H9 (cell line): ENCODE results near the gene MGAT4A. TPM values are rescaled to one million over a fixed set of nuclear protein-coding genes. Genes with fewer than 3 reads are reported as not detected.
A peak's percentile ranks its signal among the peaks of the same experiment; 100 is the strongest.

Experiments
- DNase-seq: peaks from one replicate; pipeline ENCODE4 v3.0.0-alpha.2; 2017
- H2AFZ ChIP-seq: one replicate; pipeline ENCODE4 v1.6.1; 2013; ENCODE audit warnings: mild to moderate bottlenecking, low read length, control low read depth, moderate library complexity
- H2AK5ac ChIP-seq: 2 replicates; pipeline ENCODE4 v1.6.1; 2013; ENCODE audit warnings: low read length, control low read depth, mixed read lengths; ENCODE audit not compliant: insufficient read length
- H2BK120ac ChIP-seq: one replicate; pipeline ENCODE4 v1.6.1; 2013; ENCODE audit warnings: low read depth, mild to moderate bottlenecking, low read length, control low read depth, inconsistent platforms; ENCODE audit not compliant: poor library complexity, severe bottlenecking
- H2BK12ac ChIP-seq: 2 replicates; pipeline ENCODE4 v1.6.1; 2013; ENCODE audit warnings: low read length, control low read depth, mixed read lengths, low read depth; ENCODE audit not compliant: insufficient read length
- H2BK15ac ChIP-seq: 2 replicates; pipeline ENCODE4 v1.6.1; 2013; ENCODE audit warnings: low read depth, low read length, control low read depth
- H2BK20ac ChIP-seq: one replicate; pipeline ENCODE4 v1.6.1; 2013; ENCODE audit warnings: low read depth, mild to moderate bottlenecking, low read length, control low read depth, inconsistent platforms; ENCODE audit not compliant: poor library complexity, severe bottlenecking
- H2BK5ac ChIP-seq: 2 replicates; pipeline ENCODE4 v1.6.1; 2013; ENCODE audit warnings: low read length, control low read depth, mixed read lengths; ENCODE audit not compliant: insufficient read length
- H3K14ac ChIP-seq: 2 replicates; pipeline ENCODE4 v1.6.1; 2013; ENCODE audit warnings: low read length, control low read depth; ENCODE audit not compliant: insufficient read depth
- H3K18ac ChIP-seq: 2 replicates; pipeline ENCODE4 v1.6.1; 2013; ENCODE audit warnings: low read depth, mild to moderate bottlenecking, mixed read lengths, low read length, control low read depth; ENCODE audit not compliant: insufficient read length
- H3K23ac ChIP-seq: 2 replicates; pipeline ENCODE4 v1.6.1; 2013; ENCODE audit warnings: low read length, control low read depth, mixed read lengths, low read depth; ENCODE audit not compliant: insufficient read length
- H3K23me2 ChIP-seq: 2 replicates; pipeline ENCODE4 v1.6.1; 2013; ENCODE audit warnings: low read depth, mild to moderate bottlenecking, mixed read lengths, low read length, control low read depth; ENCODE audit not compliant: insufficient read length, poor library complexity, severe bottlenecking
- H3K27ac ChIP-seq: 2 replicates; pipeline ENCODE4 v1.5.1; 2013; ENCODE audit warnings: low read length, control low read depth, mixed read lengths, low read depth; ENCODE audit not compliant: insufficient read length
- H3K27me3 ChIP-seq: 2 replicates; pipeline ENCODE4 v1.6.1; 2013; ENCODE audit warnings: low read length, control low read depth, inconsistent platforms; ENCODE audit not compliant: insufficient read depth
- H3K4ac ChIP-seq: 2 replicates; pipeline ENCODE4 v1.6.1; 2013; ENCODE audit warnings: low read depth, mild to moderate bottlenecking, control low read depth, inconsistent platforms, low read length, moderate library complexity
- H3K4me1 ChIP-seq: 2 replicates; pipeline ENCODE4 v1.6.1; 2013; ENCODE audit warnings: low read length, control low read depth, inconsistent platforms; ENCODE audit not compliant: insufficient read depth
- H3K4me2 ChIP-seq: 2 replicates; pipeline ENCODE4 v1.6.1; 2013; ENCODE audit warnings: low read length, control low read depth, mixed read lengths; ENCODE audit not compliant: insufficient read length, insufficient read depth
- H3K56ac ChIP-seq: 2 replicates; pipeline ENCODE4 v1.6.1; 2013; ENCODE audit warnings: low read depth, mild to moderate bottlenecking, mixed read lengths, low read length, control low read depth; ENCODE audit not compliant: insufficient read length
- H3K79me1 ChIP-seq: 2 replicates; pipeline ENCODE4 v1.6.1; 2013; ENCODE audit warnings: low read depth, mild to moderate bottlenecking, moderate library complexity, low read length, control low read depth, inconsistent platforms; ENCODE audit not compliant: insufficient read depth, poor library complexity, severe bottlenecking
- H3K79me2 ChIP-seq: 2 replicates; pipeline ENCODE4 v1.6.1; 2013; ENCODE audit warnings: low read length, control low read depth, inconsistent platforms; ENCODE audit not compliant: insufficient read depth
- H3K9ac ChIP-seq: 2 replicates; pipeline ENCODE4 v1.6.1; 2013; ENCODE audit warnings: low read length, control low read depth, mixed read lengths; ENCODE audit not compliant: insufficient read length; ENCODE audit errors: extremely low read depth
- H3K9me3 ChIP-seq: one replicate; pipeline ENCODE4 v1.6.1; 2013; ENCODE audit warnings: low read depth, low read length, inconsistent platforms; ENCODE audit not compliant: control insufficient read depth
- H3T11ph ChIP-seq: one replicate; pipeline ENCODE4 v1.6.1; 2013; ENCODE audit warnings: mild to moderate bottlenecking, low read length, control low read depth, inconsistent platforms
- H4K20me1 ChIP-seq: one replicate; pipeline ENCODE4 v1.6.1; 2013; ENCODE audit not compliant: control insufficient read depth, insufficient read length, insufficient read depth
- H4K5ac ChIP-seq: 2 replicates; pipeline ENCODE4 v1.6.1; 2013; ENCODE audit warnings: low read depth, mild to moderate bottlenecking, mixed read lengths, low read length, control low read depth; ENCODE audit not compliant: insufficient read length
- H4K8ac ChIP-seq: replicated peaks from 2 replicates; pipeline ENCODE4 v1.6.1; 2013; ENCODE audit warnings: low read length, control low read depth, mixed read lengths, low read depth; ENCODE audit not compliant: insufficient read length
- H4K91ac ChIP-seq: 2 replicates; pipeline ENCODE4 v1.6.1; 2013; ENCODE audit warnings: low read depth, mild to moderate bottlenecking, moderate library complexity, mixed read lengths, low read length, control low read depth; ENCODE audit not compliant: insufficient read length
- H3K27ac Mint-ChIP-seq, 3 experiments: 2 replicates in 2 of 3; 3 replicates in 1 of 3; pipeline ENCODE4 v1.8.0; 2020 to 2021; ENCODE audit warnings: mixed read lengths in 3 of 3, mild to moderate bottlenecking in 1 of 3, moderate library complexity in 1 of 3
- H3K27me3 Mint-ChIP-seq: 2 replicates; pipeline ENCODE4 v1.8.0; 2021; ENCODE audit warnings: low read depth, mild to moderate bottlenecking, moderate library complexity, mixed read lengths
- H3K36me3 Mint-ChIP-seq, 3 experiments: 2 replicates in 2 of 3; 3 replicates in 1 of 3; pipeline ENCODE4 v1.8.0; 2020 to 2021; ENCODE audit warnings: low read depth in 3 of 3, mixed read lengths in 3 of 3; ENCODE audit not compliant: insufficient read depth in 1 of 3
- H3K4me1 Mint-ChIP-seq, 2 experiments: 2 replicates each; pipeline ENCODE4 v1.8.0; 2020; ENCODE audit warnings: mixed read lengths in 2 of 2
- H3K4me3 Mint-ChIP-seq, 2 experiments: 2 replicates in 1 of 2; 3 replicates in 1 of 2; pipeline ENCODE4 v1.8.0; 2020 to 2021; ENCODE audit warnings: mild to moderate bottlenecking in 2 of 2, mixed read lengths in 2 of 2, moderate library complexity in 1 of 2
- H3K9me3 Mint-ChIP-seq, 2 experiments: 2 replicates in 1 of 2; 3 replicates in 1 of 2; pipeline ENCODE4 v1.8.0; 2020; ENCODE audit warnings: mild to moderate bottlenecking in 2 of 2, mixed read lengths in 2 of 2, moderate library complexity in 1 of 2
- CTCF ChIP-seq: fragments of 200-600 bp; sonication (generic); conservative IDR thresholded peaks from 3 replicates; pipeline ENCODE4 v1.8.0; 2021; ENCODE audit warnings: antibody characterized with exemption, mild to moderate bottlenecking
- WGBS: extraction: QIAGEN DNeasy Blood & Tissue Kit; methylation state at CpG from one replicate; pipeline ENCODE4 v1.1.7; 2013; ENCODE audit warnings: missing lambda C conversion rate, low lambda C conversion rate, mixed read lengths; ENCODE audit not compliant: insufficient read length; ENCODE audit errors: extremely low coverage; 5-methylcytosine and 5-hydroxymethylcytosine counted together
- total RNA-seq: library from RNA; stranded (reverse); gene quantifications from 2 replicates; pipeline ENCODE4 v1.2.1, GENCODE V29; 2021

The MGAT4A gene
- total RNA-seq, 1 experiment from 2014 or later: 3.5 TPM

DNA sequence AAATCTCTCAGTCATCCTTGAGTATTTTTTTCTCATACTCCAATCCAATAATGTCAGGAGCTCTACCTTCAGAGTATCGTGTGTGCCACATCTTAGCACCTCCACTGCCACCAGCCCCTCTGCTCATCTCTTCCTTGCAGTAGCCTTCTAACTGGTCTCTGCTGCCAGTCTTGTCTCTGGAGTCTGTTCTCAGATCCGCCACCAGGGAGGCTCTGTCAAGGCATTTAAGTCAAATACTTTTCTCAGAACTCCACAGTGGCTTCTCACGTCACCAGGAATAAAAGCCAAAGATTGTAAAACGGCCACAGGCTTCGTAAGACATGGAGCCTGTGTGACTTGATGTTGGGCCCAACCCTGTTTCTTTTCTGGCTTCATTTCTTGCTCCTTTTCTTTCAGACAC lies 115.5 kb downstream of the MGAT4A start:
- Mint-ChIP-seq H3K27me3 (no peaks in the 10 kb centered on the region), H3K9me3 (no peaks in the 10 kb centered on the region), H3K36me3 (peaks cover 18 to 61% (median 60%) of the 10 kb centered on the region in 3 experiments; a peak in 6 of 7 replicates), H3K4me3 (no peak overlapping the region), H3K4me1 (peaks cover 0 to 3% of the 10 kb centered on the region in 2 experiments; a peak in 1 of 4 replicates), H3K27ac (no peak overlapping the region)
- Histone ChIP-seq H2AK5ac (no peak overlapping the region), H3K4ac (no peak overlapping the region), H3K79me1 (no peaks in the 10 kb centered on the region), H2AFZ (no peak overlapping the region), H2BK15ac (no peak overlapping the region), H3K4me1 (no peaks in the 10 kb centered on the region), H4K20me1 (no peaks in the 10 kb centered on the region), H3T11ph (no peak overlapping the region), H3K23ac (no peak overlapping the region), H3K9ac (no peak overlapping the region), H3K4me2 (no peak overlapping the region), H2BK20ac (no peak overlapping the region), H3K18ac (no peak overlapping the region), H4K91ac (no peak overlapping the region), H4K5ac (no peak overlapping the region), H3K27ac (no peak overlapping the region), H3K79me2 (no peaks in the 10 kb centered on the region), H3K23me2 (no peaks in the 10 kb centered on the region), H3K9me3 (no peaks in the 10 kb centered on the region), H4K8ac (no peak overlapping the region), H3K56ac (no peak overlapping the region), H2BK12ac (no peak overlapping the region), H3K14ac (no peak overlapping the region), H3K27me3 (no peaks in the 10 kb centered on the region), H2BK5ac (no peak overlapping the region), H2BK120ac (no peak overlapping the region)
- WGBS: no CpG with 5 or more reads among the region's 5 CpGs
- TF ChIP-seq CTCF: peak; percentile 43
- DNase-seq: no peak
